ENCODE measurements around the gene FKBP1C. TPM values are rescaled to one million over a fixed set of nuclear protein-coding genes. Genes with fewer than 3 reads are reported as not detected.

FKBP1C gene
- total RNA-seq, 1 donor from 2014 or later: 0.63 TPM

GRCh38 chr6:63249875-63250482 is 38.7 kb downstream of the FKBP1C start:
- Histone ChIP-seq H3K4me1 (no peaks in the 10 kb centered on the region), H3K4me3 (no peak overlapping the region), H3K27ac (replicated peaks) (no peak overlapping the region), H3K36me3 (no peaks in the 10 kb centered on the region), H3K9me3 (replicated peaks) (no peaks in the 10 kb centered on the region), H3K27me3 (ENCODE audit: low read depth) (no peaks in the 10 kb centered on the region)
- no peak for DNase-seq
- intact Hi-C loops (cut with micrococcal nuclease): no loop called here
- TF ChIP-seq CTCF (IDR thresholded peaks at IDR 0.05; ENCODE audit: borderline replicate concordance): no peak

- Histone ChIP-seq H3K36me3 (no peaks in the 10 kb centered on the region), H3K27ac (replicated peaks) (no peak overlapping the region), H3K4me1 (no peaks in the 10 kb centered on the region), H3K9me3 (replicated peaks) (no peaks in the 10 kb centered on the region), H3K27me3 (ENCODE audit: low read depth) (no peaks in the 10 kb centered on the region), H3K4me3 (no peak overlapping the region)
- TF ChIP-seq CTCF (IDR thresholded peaks at IDR 0.05; ENCODE audit: borderline replicate concordance): no peak
- intact Hi-C loops (cut with micrococcal nuclease): no loop called here
- no peak for DNase-seq
Observed at GRCh38 chr6:63259153-63259552, 47.9 kb downstream of the FKBP1C start.

- Histone ChIP-seq H3K9me3 (replicated peaks) (no peaks in the 10 kb centered on the region), H3K27me3 (ENCODE audit: low read depth) (no peaks in the 10 kb centered on the region), H3K4me1 (no peaks in the 10 kb centered on the region), H3K4me3 (no peak overlapping the region), H3K27ac (replicated peaks) (no peak overlapping the region), H3K36me3 (no peaks in the 10 kb centered on the region)
- DNase-seq: no peak
- intact Hi-C loops (cut with micrococcal nuclease): no loop called here
- no peak for TF ChIP-seq CTCF (IDR thresholded peaks at IDR 0.05; ENCODE audit: borderline replicate concordance)
Observed at GRCh38 chr6:63261820-63262219, 50.6 kb downstream of the FKBP1C start.

Other genes starting within 250 kb of the FKBP1C start
- gene LGSN, start 108.5 kb downstream of the FKBP1C start, total RNA-seq: not detected